Prostate gland (tissue), 2 donors: ENCODE measurements around the gene MYO7B.
"Not testable (repeated sequence)": the region's sequence is repeated elsewhere in the genome, so short reads cannot be mapped to it uniquely, and the experiment has no call there.

Experiments
- CTCF ChIP-seq, 4 experiments: fragments of 200-600 bp in 2 of 4; fragments of 450-650 bp in 2 of 4; sonication (generic) in 2 of 4; IDR thresholded peaks; 1 replicate in 3 of 4; 2 replicates in 1 of 4; pipeline ENCODE4 v1.5.1; 2016 to 2019; ENCODE audit warnings: antibody characterized with exemption in 4 of 4, mild to moderate bottlenecking in 2 of 4, moderate library complexity in 2 of 4
- POLR2AphosphoS5 ChIP-seq: sonication (generic); formaldehyde crosslinking; IDR thresholded peaks from one replicate; pipeline ENCODE4 v1.6.1; 2017; ENCODE audit warnings: antibody characterized with exemption

- TF ChIP-seq POLR2AphosphoS5; CTCF (IDR thresholded peaks at IDR 0.05): not testable (repeated sequence)
Observed at GRCh38 chr2:127529416-127529815, 6.1 kb upstream of the MYO7B start.
